Measurements from ENCODE around the gene IYD. TPM values are rescaled to one million over a fixed set of nuclear protein-coding genes. Genes with fewer than 3 reads are reported as not detected.

The IYD gene
- total and polyA plus RNA-seq, 9 of the 15 experiments (the other 6 are each of a cell fraction or from before 2014, with no cell fraction given) = not detected

DNA sequence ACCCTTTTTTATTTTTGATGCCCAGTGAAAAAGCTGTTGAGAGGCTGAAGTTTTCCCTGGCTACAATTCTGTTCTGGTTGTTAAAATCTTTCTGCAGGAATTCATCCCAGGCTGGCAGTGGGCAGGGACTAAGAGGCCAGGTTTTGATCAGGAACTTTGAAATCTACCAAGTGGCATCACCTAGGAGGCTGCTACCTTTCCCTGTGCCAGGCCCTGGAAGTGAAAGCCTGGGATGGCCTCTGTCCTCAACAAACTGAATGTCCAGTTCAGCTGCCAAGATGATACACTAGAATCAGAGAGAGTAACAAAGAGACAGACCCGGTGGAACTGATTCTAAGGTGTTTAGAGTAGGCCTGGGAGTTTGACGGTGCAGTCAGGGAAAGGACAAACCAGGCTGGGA lies 596 bp downstream of the IYD start:
- 0% methylated on average over 2 of the region's 2 CpGs for WGBS (ENCODE audit: insufficient coverage, low coverage, missing lambda C conversion rate)
- no peaks in the 10 kb centered on the region for H3K9me3 ChIP-seq (replicated peaks; ENCODE audit: control insufficient read depth, insufficient read depth, low read depth, low read length)
- CTCF ChIA-PET (ENCODE audit: low intra/inter-chr PET ratio) = no interaction called here
- H3K27me3 ChIP-seq (ENCODE audit: control insufficient read depth in 2 of 2, insufficient read depth in 2 of 2, low read length in 2 of 2) = peaks cover 22 to 42% of the 10 kb centered on the region in 2 experiments; a peak in 4 of 5 replicates
- H4K20me1 ChIP-seq (replicated peaks; ENCODE audit: control insufficient read depth, insufficient read depth, low read length) = 0 out of 2 replicates have a peak, but pooled peaks cover 3% of the 10 kb centered on the region
- POLR2A ChIA-PET = no interaction called here
- DNase-seq (ENCODE audit: extremely low read depth in 1 of 4, low spot score in 3 of 4) (no peak), ATAC-seq (no peak), FAIRE-seq (no peak)
- H3K4me1 ChIP-seq (replicated peaks in 1 of 2; ENCODE audit: control insufficient read depth in 2 of 2, insufficient read depth in 2 of 2, low read length in 2 of 2) = no peaks in the 10 kb centered on the region
- H3K79me2 ChIP-seq (ENCODE audit: control insufficient read depth, insufficient read depth, low read length) = no peaks in the 10 kb centered on the region
- intact Hi-C loops (cut with micrococcal nuclease) (no loop called here), in situ Hi-C loops (cut with MboI) (no loop called here)
- no peak overlapping the region for H3K4me2 ChIP-seq (ENCODE audit: insufficient read depth, low read length)
- no TSS peak for BruUV-seq (replicated peaks)
- no peak overlapping the region for H2AFZ ChIP-seq (ENCODE audit: low read depth, low read length)
- no peak overlapping the region for H3K9ac ChIP-seq (ENCODE audit: insufficient read depth in 1 of 2, low read depth in 2 of 2, low read length in 2 of 2)
- no peak overlapping the region for H3K4me3 ChIP-seq
- H3K9me1 ChIP-seq (ENCODE audit: control insufficient read depth, insufficient read depth, low read length) = peaks cover 2% of the 10 kb centered on the region
- H3K27ac ChIP-seq (ENCODE audit: extremely low read depth, low read depth, low read length) = no peak overlapping the region
- H3K36me3 ChIP-seq (ENCODE audit: control insufficient read depth, insufficient read depth, low read length) = no peaks in the 10 kb centered on the region
- TF ChIP-seq ZNF589 (CRISPR knock-in tag; IDR thresholded peaks at IDR 0.05; ENCODE audit: low read depth) (no peak), RFX1 (IDR thresholded peaks at IDR 0.05) (no peak), ZBTB7A (IDR thresholded peaks at IDR 0.05; ENCODE audit: borderline replicate concordance, control insufficient read depth, low read depth, low read length) (no peak), TRIM25 (IDR thresholded peaks at IDR 0.05; ENCODE audit: borderline replicate concordance) (no peak), THRA (IDR thresholded peaks at IDR 0.05) (no peak), PYGO2 (tag; IDR thresholded peaks at IDR 0.05) (no peak), CREB3L1 (IDR thresholded peaks at IDR 0.05; ENCODE audit: borderline replicate concordance, low read depth) (no peak), SNIP1 (IDR thresholded peaks at IDR 0.05; ENCODE audit: low read depth) (no peak), RHOXF2B (CRISPR knock-in tag; conservative IDR thresholded peaks at IDR 0.05) (no peak), CAMTA2 (CRISPR knock-in tag; conservative IDR thresholded peaks at IDR 0.05) (no peak)
- TF ChIP-seq, protein P1, sequence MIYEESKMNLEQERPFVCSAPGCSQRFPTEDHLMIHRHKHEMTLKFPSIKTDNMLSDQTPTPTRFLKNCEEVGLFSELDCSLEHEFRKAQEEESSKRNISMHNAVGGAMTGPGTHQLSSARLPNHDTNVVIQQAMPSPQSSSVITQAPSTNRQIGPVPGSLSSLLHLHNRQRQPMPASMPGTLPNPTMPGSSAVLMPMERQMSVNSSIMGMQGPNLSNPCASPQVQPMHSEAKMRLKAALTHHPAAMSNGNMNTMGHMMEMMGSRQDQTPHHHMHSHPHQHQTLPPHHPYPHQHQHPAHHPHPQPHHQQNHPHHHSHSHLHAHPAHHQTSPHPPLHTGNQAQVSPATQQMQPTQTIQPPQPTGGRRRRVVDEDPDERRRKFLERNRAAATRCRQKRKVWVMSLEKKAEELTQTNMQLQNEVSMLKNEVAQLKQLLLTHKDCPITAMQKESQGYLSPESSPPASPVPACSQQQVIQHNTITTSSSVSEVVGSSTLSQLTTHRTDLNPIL (CRISPR knock-in tag; IDR thresholded peaks at IDR 0.05) = no peak

Data from K562 (cell line).